HG03432 (cell line): ENCODE measurements around the gene EPHX1.
"Not testable (repeated sequence)": the region's sequence is repeated elsewhere in the genome, so short reads cannot be mapped to it uniquely, and the experiment has no call there.

ENCODE experiments used
- ATAC-seq: cut with Tn5 transposase; IDR thresholded peaks from one replicate; pipeline ENCODE4 v1.9.1; 2021; ENCODE audit warnings: mild to moderate bottlenecking, moderate library complexity; ENCODE audit not compliant: unreplicated experiment

EPHX1 gene

DNA sequence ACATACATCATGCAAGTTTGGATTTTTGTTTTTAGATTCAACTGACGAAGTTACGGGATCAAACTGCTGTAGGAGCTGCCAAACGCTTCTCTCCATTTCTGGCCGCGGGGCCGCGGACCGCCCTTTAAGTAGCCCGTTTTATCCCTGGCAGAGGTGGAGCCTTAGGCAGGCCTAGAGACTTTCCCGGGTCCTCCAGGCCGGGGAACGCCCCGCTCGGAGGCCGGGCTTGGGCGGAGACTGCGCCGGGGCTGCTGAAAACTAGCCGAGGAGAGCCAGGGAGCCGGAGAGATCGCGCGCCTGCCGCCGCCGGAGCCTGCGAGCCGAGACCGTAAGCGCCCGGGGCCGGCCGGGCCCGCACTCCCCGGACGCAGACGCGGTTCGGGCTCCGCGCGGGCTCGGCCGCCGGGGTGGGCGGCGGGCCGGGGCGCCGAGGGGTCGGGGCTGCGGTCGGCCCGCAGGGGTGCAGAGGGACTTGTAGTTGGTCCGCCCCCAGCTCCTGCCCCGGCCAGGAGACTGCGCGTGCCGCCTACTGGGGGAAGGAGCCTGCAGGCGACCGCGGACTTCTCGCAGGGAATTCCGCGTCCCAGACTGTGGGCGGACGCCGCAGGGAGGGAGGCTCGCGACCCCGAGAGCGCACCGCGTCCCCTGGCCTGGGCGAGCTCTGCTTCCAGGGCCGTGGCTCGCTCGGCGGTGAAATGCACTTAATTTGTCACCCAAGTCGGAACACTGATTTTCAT is at the start of gene EPHX1:
TSS of gene EPHX1 (plus strand) at position 283 of the 737 bp plus-strand sequence. CDS start 18,606 bp downstream, outside the sequence.
- ATAC-seq: peak; percentile 98

DNA sequence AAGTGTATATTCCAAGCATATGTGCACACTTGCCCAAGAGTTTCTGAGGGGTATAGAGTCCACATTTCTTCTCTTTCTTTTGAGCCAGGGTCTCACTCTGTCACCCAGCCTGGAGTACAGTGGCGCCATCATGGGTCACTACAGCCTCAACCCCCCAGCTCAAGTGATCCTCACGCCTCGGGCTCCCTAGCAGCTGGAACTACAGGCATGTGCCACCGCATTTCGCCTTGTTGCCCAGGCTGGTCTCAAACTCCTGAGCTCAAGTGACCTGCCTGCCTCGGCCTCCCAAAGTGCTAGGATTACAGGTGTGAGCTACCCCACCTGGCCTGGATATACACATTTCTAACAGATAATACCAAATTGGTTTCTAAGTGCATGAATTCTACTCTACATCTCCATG is 49.4 kb upstream of the EPHX1 start:
- no peak for ATAC-seq

DNA sequence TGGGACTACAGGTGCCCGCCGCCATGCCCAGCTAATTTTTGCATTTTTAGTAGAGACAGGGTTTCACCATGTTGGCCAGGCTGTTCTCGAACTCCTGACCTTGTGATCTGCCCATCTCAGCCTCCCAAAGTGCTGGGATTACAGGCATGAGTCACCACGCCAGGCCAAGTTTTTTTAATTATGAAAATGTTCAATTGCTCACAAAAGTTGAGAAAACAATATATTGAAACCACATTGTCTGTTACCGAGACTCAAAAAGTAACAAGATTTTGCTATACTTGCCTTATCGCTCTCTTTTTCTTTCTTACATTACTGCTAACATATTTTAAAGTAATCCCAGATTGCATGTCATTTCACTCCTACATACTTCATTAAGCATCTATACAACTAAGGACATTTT is 48.5 kb upstream of the EPHX1 start:
- ATAC-seq: not testable (repeated sequence)

GRCh38 chr1:225762002-225762441 is 47.9 kb upstream of the EPHX1 start:
- ATAC-seq: no peak

DNA sequence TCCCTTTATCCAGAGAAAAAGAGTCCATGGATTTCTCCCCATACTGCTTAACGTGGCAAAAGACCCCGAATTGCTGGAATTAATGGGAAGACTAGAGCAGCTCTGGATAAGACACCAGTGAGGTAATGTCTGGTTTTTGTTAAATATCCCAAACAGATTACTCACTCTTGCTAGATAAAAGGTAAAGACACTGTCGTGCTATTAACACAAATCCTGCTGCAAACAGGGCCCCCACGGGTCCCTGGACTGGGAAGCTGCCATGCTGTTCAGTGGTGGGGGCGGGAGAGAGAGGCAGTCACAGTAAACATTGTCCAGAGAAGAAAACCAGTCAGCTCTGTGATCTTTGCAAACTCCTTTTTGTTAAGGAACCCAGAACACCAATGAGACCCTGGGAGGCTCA is 47.5 kb upstream of the EPHX1 start:
- ATAC-seq: no peak

GRCh38 chr1:225763716-225764548 is 46.0 kb upstream of the EPHX1 start:
- ATAC-seq: no peak

- no peak for ATAC-seq
These were observed 43.8 kb upstream of the EPHX1 start for GRCh38 chr1:225765982-225766674.

DNA sequence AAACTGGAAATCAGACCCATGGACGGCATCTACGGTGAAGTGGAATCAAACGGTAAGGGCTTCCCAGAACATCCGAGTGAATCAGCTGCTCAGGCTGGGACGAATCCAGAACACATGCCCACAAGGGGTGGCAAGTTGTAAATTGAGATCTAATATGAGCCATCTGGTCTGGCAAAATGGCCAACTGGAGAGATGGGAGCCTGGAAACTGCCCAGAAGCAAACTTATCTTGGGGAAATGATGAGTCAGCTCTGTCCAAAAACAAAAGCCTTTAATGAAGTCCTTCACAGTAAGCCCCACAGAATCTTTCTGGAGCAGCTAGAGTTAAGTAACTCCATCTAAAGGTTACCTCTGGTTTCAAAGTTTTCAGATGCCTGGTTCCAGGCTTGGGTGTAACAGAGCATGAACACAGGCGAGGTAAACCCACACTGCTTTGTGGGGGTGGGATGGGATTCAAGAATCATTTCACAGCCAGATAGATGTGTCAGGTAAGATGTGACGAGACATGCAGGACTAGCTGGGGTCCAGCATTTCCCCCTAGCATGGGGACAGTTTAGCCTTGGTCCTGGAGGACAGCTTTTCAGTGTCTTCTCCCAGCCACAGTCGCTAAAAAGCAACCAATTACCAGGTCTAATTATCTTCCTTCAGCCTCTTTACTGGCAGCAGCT is 42.8 kb upstream of the EPHX1 start:
- no peak for ATAC-seq

- no peak for ATAC-seq
These were observed 42.0 kb upstream of the EPHX1 start for GRCh38 chr1:225767634-225768540.

- no peak for ATAC-seq
These were observed 41.1 kb upstream of the EPHX1 start for GRCh38 chr1:225768662-225769426.

- ATAC-seq: no peak
These were observed 40.2 kb upstream of the EPHX1 start for GRCh38 chr1:225769687-225770086.

GRCh38 chr1:225770561-225771248 is 39.2 kb upstream of the EPHX1 start:
- no peak for ATAC-seq

GRCh38 chr1:225771661-225772322 is 38.1 kb upstream of the EPHX1 start:
- peak; percentile 13 for ATAC-seq

DNA sequence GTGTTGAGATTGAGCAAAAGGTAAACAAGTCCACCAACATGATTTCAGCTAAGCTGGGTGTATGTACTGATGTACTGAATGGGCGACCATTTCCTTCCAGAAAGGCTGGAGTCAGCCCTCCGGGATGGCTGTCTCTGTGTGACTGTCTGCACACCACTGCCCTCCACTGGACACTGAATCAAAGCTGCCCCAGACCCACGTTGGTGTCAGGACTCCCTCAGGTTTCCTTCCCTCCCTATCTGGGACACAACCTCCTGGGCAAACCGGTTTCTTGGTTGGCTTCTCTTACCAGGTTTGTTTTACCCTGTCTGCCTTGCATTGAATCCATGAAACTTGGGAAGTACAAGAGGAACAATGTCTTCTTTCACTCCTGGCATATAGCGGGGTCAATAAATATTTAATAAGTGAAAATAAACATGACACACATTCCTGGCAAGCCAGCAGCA is 37.6 kb upstream of the EPHX1 start:
- ATAC-seq: peak; percentile 58

DNA sequence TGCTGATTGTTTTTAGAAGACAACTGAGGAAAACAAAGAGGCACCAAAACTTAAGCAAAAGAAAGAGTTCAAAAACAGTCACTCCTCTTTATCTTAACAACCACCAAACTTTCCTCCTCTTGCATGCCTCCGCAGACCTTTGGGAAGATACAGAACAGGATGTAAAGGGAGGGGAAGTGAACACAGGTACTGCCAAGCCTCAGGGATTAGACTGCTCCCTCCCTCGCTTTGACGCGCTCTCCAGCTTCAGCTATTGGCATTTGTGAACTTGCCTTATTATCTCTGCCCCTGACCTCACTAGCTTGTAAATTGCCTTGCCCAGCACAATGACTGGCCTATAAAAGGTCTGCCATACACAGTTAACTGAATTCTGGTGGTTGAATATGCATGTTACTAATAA is 37.1 kb upstream of the EPHX1 start:
- no peak for ATAC-seq

DNA sequence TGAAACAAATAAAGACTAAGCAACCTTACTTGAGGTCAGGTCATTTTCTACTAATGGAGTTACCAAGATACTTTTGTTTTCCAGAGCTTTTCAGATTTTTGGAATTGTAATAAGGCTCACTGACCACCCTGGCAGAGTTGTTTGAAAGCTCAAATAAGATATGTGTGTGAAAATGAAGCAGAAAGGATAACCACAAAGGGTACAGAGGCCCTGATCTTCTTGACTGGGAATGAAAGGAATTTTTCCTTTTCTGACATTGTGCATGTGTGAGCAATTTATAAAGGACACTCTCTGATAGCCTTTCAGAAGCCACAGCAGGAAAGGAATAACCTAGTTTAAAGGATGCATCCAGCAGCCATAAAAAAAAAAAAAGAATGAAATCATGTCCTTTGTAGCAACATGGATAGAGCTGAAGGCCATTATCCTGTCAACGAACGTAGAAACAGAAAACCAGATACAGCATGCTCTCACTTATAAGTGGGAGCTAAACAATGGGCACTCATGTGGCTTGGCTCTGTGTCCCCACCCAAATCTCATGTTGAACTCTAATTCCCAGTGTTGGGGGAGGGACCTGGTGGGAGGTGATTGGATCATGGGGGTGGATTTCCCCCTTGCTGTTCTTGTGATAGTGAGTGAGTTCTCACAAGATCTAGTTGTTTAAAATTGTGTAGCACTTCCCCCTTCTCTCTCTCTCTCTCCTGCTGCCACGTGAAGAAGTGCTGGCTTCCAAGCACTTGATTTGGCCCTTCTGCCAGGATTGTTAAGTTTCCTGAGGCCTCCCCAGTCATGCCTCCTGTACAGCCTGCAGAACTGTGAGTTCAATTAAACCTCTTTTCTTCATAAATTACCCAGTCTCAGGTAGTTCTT is 35.4 kb upstream of the EPHX1 start:
- ATAC-seq: no peak

DNA sequence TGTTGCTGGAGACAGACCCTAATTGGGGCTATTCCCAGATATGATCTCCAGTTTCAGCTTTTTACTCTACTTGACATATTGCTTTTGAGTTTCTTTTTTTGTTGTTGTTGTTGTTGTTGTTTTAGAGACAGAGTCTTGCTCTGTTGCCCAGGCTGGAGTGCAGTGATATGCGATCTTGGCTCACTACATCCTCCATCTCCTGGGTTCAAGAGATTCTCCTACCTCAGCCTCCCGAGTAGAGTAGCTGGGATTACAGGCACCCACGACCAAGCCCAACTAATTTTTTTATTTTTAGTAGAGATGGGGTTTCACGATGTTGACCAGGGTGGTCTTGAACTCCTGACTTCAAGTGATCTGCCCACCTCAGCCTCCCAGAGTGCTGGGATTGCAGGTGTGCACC is 33.6 kb upstream of the EPHX1 start:
- no peak for ATAC-seq
